GM18520 (cell line): ENCODE measurements around the gene KIAA1217.

Source experiments
- ATAC-seq: cut with Tn5 transposase; IDR thresholded peaks from one replicate; pipeline ENCODE4 v1.9.1; 2021; ENCODE audit not compliant: unreplicated experiment

Gene KIAA1217

DNA sequence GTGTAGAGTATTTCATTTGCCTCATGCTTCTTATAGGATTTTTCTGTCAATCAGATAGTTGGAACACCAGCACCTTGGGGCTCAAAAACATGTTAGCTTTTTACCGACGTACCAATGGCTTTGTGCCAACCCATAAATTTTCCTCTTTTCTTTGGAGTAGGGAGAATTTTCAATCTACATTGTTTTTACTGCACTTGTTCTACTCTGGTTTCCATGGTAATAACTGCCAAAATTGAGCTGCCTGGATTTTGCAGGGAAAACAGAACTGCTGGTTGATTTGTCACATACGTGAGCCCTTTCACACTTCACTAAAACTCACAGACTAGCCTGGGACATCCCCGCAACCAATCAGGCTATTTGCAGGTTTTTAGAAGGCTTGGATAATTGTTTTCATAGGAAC is 325.0 kb downstream of the KIAA1217 start:
- ATAC-seq, result no peak

- ATAC-seq, result no peak
Observed at GRCh38 chr10:24536636-24537035, 327.7 kb downstream of the KIAA1217 start.

DNA sequence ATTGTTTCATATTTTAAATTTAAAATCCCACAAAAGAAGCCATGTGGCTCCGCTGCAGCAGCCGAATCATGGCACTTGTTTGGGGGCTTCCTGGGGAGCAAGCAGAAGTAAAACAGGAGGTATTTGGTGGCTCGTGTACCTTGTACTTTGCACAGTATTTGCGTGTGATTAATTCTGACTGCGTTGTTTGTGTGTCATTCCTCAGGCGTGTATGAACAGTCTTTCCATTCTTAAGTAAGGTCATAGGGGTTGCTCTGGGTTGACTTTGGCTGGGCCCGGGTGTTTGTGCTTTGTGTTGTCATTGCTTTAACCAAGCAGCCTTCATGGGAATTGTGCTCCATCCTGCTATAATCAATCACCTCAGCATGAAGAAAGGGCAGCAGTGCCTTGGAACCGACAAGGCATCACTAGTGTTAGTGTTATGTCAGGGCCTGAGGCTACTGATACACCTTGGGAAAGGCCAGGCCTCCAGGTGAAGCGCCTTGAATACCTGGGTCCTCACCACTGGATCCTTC is 332.4 kb downstream of the KIAA1217 start:
- ATAC-seq, result no peak

DNA sequence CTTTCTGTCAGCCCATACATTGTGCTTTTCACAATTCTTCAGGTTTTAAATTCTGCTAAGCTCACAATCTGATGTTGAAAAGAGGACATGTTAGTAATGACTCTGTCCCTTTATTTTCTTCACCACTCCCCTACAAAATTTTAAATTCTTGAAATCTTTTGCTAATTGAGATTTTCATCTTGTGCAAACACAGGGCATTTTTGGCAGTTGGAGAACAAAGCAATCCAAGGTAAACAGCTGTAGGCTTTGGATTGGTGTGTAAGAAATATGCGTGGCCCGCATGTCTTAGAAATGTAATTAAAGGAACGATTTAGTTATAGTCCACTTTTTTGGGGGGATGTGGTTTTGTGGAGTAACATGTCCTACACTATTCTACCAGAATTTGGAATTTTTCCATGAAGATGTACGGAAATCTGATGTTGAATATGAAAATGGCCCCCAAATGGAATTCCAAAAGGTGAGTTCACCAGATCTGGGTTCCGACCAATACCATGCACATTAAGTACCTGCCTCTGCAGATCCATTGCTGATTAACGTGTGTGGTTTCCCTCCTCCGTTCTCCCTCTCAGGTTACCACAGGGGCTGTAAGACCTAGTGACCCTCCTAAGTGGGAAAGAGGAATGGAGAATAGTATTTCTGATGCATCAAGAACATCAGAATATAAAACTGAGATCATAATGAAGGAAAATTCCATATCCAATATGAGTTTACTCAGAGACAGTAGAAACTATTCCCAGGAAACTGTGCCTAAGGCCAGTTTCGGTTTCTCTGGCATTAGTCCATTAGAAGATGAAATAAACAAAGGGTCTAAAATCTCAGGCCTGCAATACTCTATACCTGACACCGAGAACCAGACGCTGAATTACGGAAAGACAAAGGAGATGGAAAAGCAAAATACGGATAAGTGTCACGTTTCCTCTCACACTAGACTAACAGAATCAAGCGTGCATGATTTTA is 333.7 kb downstream of the KIAA1217 start:
- no peak for ATAC-seq

- no peak for ATAC-seq
Observed at GRCh38 chr10:24544776-24545175, 335.8 kb downstream of the KIAA1217 start.

DNA sequence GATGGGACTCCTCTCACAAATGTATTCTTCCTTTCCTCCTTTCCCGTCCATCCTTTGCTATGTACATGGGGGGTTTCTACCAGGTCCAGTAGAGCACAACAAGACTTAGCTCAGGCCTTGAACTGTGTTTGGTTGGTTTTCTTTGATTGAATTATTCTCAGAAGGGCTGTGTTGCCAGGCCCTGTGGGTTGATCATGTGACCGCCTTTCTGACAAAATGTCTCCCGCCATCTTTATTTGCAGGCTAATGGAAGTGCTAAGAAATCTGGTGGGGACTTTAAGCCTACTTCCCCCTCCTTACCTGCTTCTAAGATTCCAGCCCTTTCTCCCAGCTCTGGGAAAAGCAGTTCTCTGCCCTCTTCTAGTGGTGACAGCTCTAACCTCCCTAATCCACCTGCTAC is 336.6 kb downstream of the KIAA1217 start:
- ATAC-seq, result no peak

GRCh38 chr10:24550680-24551079 is 341.7 kb downstream of the KIAA1217 start:
- ATAC-seq, result no peak

DNA sequence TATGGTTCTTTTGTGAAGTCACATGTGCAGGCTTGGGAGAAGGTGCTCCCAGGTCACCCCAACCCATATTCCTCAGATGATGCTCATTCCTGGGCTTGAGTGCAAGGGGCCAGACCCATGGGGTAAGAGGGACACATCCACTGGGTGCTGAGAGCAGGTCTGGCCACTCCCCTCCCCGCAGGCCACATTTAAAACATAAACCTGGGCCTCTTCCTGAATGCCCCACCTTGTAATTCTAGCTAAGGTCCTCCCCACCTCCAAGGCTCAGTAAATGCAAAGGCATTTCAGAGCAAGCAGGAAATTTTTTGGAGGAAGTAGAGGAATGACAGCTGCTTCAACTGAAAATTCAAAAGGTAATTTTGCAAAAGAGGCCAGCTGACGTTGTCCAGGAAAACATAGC is 342.2 kb downstream of the KIAA1217 start:
- no peak for ATAC-seq

GRCh38 chr10:24552346-24553016 is 343.5 kb downstream of the KIAA1217 start:
- ATAC-seq, result no peak

GRCh38 chr10:24553051-24553612 is 344.2 kb downstream of the KIAA1217 start:
- no peak for ATAC-seq

GRCh38 chr10:24554036-24554435 is 345.1 kb downstream of the KIAA1217 start:
- no peak for ATAC-seq

DNA sequence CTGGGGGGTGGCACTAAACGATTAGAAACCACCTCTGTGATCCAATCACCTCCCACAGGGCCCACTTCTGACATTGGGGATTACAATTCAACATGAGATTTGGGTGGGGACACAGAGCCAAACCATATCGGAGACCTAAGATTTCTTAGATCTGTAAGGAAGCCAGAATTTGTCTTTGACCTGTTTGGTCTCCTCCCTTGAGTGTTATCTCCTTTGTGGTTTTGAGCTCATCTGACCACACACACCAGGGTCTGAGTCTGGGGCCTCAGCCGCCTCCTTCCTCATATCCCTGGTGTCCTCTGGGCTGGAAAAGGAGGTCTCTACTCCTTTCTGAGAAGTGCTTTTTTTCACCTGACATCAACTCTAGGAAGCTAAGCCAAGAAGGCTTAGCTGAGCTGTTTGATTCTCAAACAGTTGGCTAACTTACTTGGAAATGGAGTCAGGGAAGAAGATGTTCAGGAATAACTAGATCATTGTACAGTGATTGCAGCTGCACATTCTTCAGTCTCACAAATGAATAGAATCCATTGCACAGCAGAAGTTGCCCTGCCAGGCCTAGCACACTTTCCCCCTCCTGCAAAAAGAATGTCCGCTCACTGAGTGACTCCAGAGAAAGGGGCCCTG is 347.3 kb downstream of the KIAA1217 start:
- no peak for ATAC-seq

- ATAC-seq, result no peak
Observed at GRCh38 chr10:24556750-24557742, 348.1 kb downstream of the KIAA1217 start.

GRCh38 chr10:24561453-24561852 is 352.5 kb downstream of the KIAA1217 start:
- ATAC-seq, result no peak

DNA sequence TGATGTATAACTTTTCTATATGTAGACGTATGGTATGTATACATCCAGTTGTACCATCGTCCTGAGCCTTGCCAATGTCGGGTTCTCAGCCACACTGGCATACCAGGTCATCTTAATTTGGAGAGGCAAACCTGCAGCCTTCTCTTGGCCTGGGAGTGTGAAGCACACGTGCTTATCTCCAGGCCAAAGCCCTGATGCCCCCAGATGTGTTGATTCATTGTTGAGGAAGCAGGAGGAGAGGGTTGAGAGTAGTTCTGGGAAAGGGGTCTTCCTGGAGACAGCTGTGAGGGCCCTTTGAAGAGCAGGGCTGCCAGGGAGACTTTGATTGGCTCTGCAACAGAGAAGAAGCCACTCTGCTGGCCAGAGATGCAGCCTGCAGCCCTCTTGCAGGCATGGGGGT is 359.1 kb downstream of the KIAA1217 start:
- ATAC-seq, result no peak

DNA sequence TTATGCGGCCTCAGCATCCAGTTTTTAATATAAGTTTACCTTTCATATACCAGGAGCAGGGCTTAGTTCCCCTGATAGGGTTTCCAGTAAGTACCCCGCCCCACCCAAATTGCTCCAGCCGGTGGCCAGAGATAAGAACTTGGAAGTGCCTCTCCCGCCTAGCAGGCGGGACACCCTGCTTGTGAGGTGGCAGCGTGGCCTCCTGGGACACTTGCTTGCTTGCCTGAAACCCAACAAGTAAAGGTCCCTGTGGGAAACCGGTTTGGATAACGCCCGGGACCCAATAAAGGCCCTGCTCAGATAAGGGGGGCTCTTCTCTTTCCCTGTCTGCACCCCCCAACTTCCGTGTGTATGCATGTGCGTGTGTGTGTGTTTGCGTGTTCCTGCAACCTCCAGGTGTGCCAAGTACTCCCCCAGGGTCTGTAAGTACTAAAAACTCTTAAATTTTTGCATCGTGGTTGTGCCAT is 360.4 kb downstream of the KIAA1217 start:
- ATAC-seq, result no peak

GRCh38 chr10:24569828-24570657 is 361.1 kb downstream of the KIAA1217 start:
- no peak for ATAC-seq

DNA sequence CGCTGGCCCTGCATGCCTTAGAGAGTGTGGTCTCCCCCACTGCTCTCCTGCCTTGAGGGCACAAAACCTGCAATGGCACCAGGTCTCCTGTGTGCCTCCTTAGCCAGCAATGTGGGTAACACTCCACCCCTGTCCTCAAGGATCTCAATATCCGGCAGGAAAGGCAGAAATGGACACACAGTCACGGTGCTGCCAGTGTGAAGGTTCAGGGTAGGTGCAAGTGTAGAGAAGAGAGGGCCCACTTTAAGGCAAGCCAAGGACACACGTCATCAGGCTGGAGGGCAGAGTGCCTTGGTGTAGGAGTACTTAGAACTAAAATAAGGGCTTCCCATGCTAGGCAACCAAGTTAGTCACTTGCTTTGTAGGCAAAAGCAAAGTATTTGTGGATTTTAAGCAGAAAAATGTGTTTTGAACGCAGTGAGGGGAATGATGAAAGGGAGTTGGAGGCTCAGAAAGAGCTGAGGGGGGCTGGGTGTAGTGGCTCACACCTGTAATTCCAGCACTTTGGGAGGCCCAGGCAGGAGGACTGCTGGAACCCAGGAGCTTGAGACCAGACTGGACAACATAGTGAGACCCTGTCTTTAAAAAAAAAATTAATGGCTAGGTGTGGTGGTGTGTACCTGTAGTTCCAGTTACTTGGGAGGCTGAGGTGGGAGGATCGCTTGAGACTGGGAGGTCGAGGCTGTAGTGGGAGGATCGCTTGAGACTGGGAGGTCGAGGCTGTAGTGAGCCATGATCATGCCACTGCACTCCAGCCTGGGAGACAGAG is 361.9 kb downstream of the KIAA1217 start:
- no peak for ATAC-seq
